LNCaP clone FGC (cell line): Measurements from ENCODE around the gene KRTAP5-1.
"Not testable (repeated sequence)": the region's sequence is repeated elsewhere in the genome, so short reads cannot be mapped to it uniquely, and the experiment has no call there.

ENCODE experiments used
- DNase-seq: peaks from one replicate; pipeline ENCODE4 v3.0.0-alpha.2; 2011; ENCODE audit warnings: low read depth
- H3K4me3 ChIP-seq: 2 replicates; pipeline ENCODE4 v1.5.1; 2011; ENCODE audit warnings: mild to moderate bottlenecking, low read depth, low read length, control low read depth
- TF ChIP-seq, protein P1 (sequence below): IDR thresholded peaks from 2 replicates; pipeline ENCODE4 v1.5.1; 2012; ENCODE audit warnings: mild to moderate bottlenecking; ENCODE audit not compliant: control insufficient read depth, insufficient read depth; ENCODE audit errors: extremely low read depth

The KRTAP5-1 gene

GRCh38 chr11:1586699-1587098, 1.6 kb upstream of the KRTAP5-1 start:
- no peak overlapping the region for H3K4me3 ChIP-seq
- no peak for DNase-seq
- TF ChIP-seq, protein P1, sequence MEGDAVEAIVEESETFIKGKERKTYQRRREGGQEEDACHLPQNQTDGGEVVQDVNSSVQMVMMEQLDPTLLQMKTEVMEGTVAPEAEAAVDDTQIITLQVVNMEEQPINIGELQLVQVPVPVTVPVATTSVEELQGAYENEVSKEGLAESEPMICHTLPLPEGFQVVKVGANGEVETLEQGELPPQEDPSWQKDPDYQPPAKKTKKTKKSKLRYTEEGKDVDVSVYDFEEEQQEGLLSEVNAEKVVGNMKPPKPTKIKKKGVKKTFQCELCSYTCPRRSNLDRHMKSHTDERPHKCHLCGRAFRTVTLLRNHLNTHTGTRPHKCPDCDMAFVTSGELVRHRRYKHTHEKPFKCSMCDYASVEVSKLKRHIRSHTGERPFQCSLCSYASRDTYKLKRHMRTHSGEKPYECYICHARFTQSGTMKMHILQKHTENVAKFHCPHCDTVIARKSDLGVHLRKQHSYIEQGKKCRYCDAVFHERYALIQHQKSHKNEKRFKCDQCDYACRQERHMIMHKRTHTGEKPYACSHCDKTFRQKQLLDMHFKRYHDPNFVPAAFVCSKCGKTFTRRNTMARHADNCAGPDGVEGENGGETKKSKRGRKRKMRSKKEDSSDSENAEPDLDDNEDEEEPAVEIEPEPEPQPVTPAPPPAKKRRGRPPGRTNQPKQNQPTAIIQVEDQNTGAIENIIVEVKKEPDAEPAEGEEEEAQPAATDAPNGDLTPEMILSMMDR = no peak

- H3K4me3 ChIP-seq, DNase-seq: not testable (repeated sequence)
Measured at GRCh38 chr11:1582909-1583308, 2.2 kb downstream of the KRTAP5-1 start.

DNA sequence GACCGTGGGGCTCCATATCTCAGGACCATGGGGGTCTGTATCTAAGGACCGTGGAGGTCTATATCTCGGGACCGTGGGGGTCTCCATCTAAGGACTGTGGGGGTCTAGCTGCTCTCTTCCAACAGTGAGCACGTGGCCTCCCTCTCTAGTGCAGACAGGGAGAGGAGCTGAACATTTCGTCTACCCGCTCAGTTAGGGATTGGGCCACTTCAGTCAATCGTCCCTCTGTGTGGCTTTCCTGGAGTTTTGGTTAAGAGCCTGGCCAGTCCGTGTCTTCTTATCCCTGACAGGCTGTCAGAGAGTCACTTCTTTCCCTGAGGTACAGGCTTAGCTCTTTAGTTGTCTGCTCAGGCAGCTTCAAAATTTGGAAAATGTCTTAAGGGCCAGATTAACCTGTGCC, 3.1 kb downstream of the KRTAP5-1 start:
- DNase-seq = no peak
- no peak overlapping the region for H3K4me3 ChIP-seq
- TF ChIP-seq, protein P1 = no peak

- TF ChIP-seq, protein P1 = no peak
Measured at GRCh38 chr11:1576825-1577224, 8.3 kb downstream of the KRTAP5-1 start.

GRCh38 chr11:1575756-1576155, 9.3 kb downstream of the KRTAP5-1 start:
- DNase-seq, H3K4me3 ChIP-seq: not testable (repeated sequence)

More at GRCh38 chr11:1576825-1577224, 8.3 kb downstream of the KRTAP5-1 start:
- H3K4me3 ChIP-seq = no peak overlapping the region
- no peak for DNase-seq

DNA sequence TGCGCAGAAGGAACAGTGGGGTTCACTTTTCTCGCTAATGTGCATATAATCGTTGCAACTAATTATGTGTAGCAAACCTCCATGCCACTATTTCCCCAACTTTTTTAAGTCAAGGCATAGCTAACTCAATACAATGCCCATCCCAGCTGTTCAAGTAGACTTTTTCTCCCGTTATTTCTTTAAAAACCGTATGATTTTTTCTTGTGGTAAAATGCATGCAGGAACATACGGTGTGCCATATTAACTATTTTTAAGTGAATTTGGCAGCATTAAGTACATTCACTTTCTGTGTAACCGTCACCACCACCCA, 10.2 kb downstream of the KRTAP5-1 start:
- H3K4me3 ChIP-seq = no peak overlapping the region
- no peak for DNase-seq

GRCh38 chr11:1574238-1574932, 10.7 kb downstream of the KRTAP5-1 start:
- H3K4me3 ChIP-seq = peak overlapping the region; percentile 67
- DNase-seq = no peak
- TF ChIP-seq, protein P1 = peak; percentile 92

More for the DNA sequence above, 10.2 kb downstream of the KRTAP5-1 start:
- TF ChIP-seq, protein P1 = no peak

- TF ChIP-seq, protein P1 = no peak
- peak; percentile 67 for DNase-seq
- H3K4me3 ChIP-seq = peak overlapping the region; percentile 67
Measured at GRCh38 chr11:1573903-1574237, 11.2 kb downstream of the KRTAP5-1 start.
